Body of pancreas (tissue), 4 donors: Measurements from ENCODE around the gene SPAG9. TPM values are rescaled to one million over a fixed set of nuclear protein-coding genes. Genes with fewer than 3 reads are reported as not detected.
"Not testable (repeated sequence)": the region's sequence is repeated elsewhere in the genome, so short reads cannot be mapped to it uniquely, and the experiment has no call there.

ENCODE experiments used
- ATAC-seq: fragments of 150-250 bp; one replicate; pipeline ENCODE4 v1.9.1; 2016
- DNase-seq, 4 donors: peaks; one replicate each; pipeline ENCODE4 v3.0.0-alpha.2; 2019
- H3K27ac ChIP-seq, 4 donors: fragments of 200-600 bp; sonication (generic); 1 replicate in 3 of 4; 2 replicates in 1 of 4; pipeline versions ENCODE4 v1.5.1 to v1.6.1; 2016 to 2019; ENCODE audit warnings: mild to moderate bottlenecking in 1 of 4, mixed read lengths in 1 of 4, moderate library complexity in 1 of 4
- H3K27me3 ChIP-seq, 2 donors: fragments of 200-600 bp; sonication (generic); one replicate each; pipeline ENCODE4 v1.6.0; 2016; ENCODE audit warnings: mild to moderate bottlenecking in 1 of 2
- H3K36me3 ChIP-seq, 2 donors: fragments of 200-600 bp; sonication (generic); replicated peaks in 1 of 2; 2 replicates each; pipeline ENCODE4 v1.5.1; 2016; ENCODE audit warnings: low read depth in 2 of 2; ENCODE audit not compliant: insufficient read depth in 1 of 2
- H3K4me1 ChIP-seq: fragments of 200-600 bp; sonication (generic); one replicate; pipeline ENCODE4 v1.6.0; 2016
- H3K4me3 ChIP-seq, 2 donors: fragments of 200-600 bp; sonication (generic); 1 replicate in 1 of 2; 2 replicates in 1 of 2; pipeline ENCODE4 v1.5.1; 2016 to 2019
- H3K9me3 ChIP-seq, 3 donors: fragments of 200-600 bp; sonication (generic); 1 replicate in 2 of 3; 2 replicates in 1 of 3; pipeline ENCODE4 v1.5.1; 2016
- CTCF ChIP-seq, 7 experiments: fragments of 450-650 bp in 4 of 7; fragments of 200-600 bp in 3 of 7; sonication (generic) in 3 of 7; IDR thresholded peaks; one replicate each; pipeline ENCODE4 v1.5.1; 2016 to 2019; ENCODE audit warnings: antibody characterized with exemption in 7 of 7
- POLR2A ChIP-seq, 3 donors: fragments of 450-650 bp; IDR thresholded peaks; one replicate each; pipeline ENCODE4 v1.6.1; 2016; ENCODE audit warnings: antibody characterized with exemption in 3 of 3, mild to moderate bottlenecking in 2 of 3
- WGBS, 2 donors: methylation state at CpG; one replicate each; pipeline ENCODE4 v1.1.5; 2017; 5-methylcytosine and 5-hydroxymethylcytosine counted together
- intact Hi-C: fragments of 100-400 bp; cut with DNase I; formaldehyde crosslinking; loops from one replicate; pipeline ENCODE4 v1.15.1; 2023
- total RNA-seq, 2 donors: library from RNA; depleted of rRNA; stranded (reverse); fragments of >200 nt; gene quantifications; one replicate each; pipeline ENCODE4 v1.1.0, GENCODE V29; 2016

The SPAG9 gene
- total RNA-seq, 2 donors from 2014 or later = 49.8 to 76.8 TPM

GRCh38 chr17:51085150-51085805 lies 35.4 kb downstream of the SPAG9 start:
- TF ChIP-seq CTCF (IDR thresholded peaks at IDR 0.05) = no peak
- no peak for TF ChIP-seq POLR2A (IDR thresholded peaks at IDR 0.05)
- intact Hi-C loops = no loop called here
- no peak overlapping the region for H3K27ac ChIP-seq
- 34 to 37% methylated on average over 6 of the region's 6 CpGs for WGBS, 2 donors
- no peaks in the 10 kb centered on the region for H3K9me3 ChIP-seq
- peaks cover 24% of the 10 kb centered on the region for H3K4me1 ChIP-seq
- DNase-seq (no peak), ATAC-seq (no peak)
- no peaks in the 10 kb centered on the region for H3K27me3 ChIP-seq
- H3K36me3 ChIP-seq = no peaks in the 10 kb centered on the region
- H3K4me3 ChIP-seq = no peak overlapping the region

GRCh38 chr17:51083981-51084380 lies 36.7 kb downstream of the SPAG9 start:
- no peak overlapping the region for H3K4me3 ChIP-seq
- no peaks in the 10 kb centered on the region for H3K27me3 ChIP-seq
- DNase-seq (no peak), ATAC-seq (no peak)
- H3K4me1 ChIP-seq = peaks cover 19% of the 10 kb centered on the region
- no peaks in the 10 kb centered on the region for H3K9me3 ChIP-seq
- whole genome bisulfite sequencing, 2 donors = 67 to 100% methylated on average over 1 of the region's 1 CpG
- intact Hi-C loops = no loop called here
- H3K27ac ChIP-seq = no peak overlapping the region
- H3K36me3 ChIP-seq = peaks cover 0 to 4% of the 10 kb centered on the region in 2 donors
- no peak for TF ChIP-seq CTCF (IDR thresholded peaks at IDR 0.05)
- TF ChIP-seq POLR2A (IDR thresholded peaks at IDR 0.05) = no peak

- WGBS, 2 donors = 84 to 91% methylated on average over 7 of the region's 7 CpGs
- intact Hi-C loops = not testable (repeated sequence)
Observed at GRCh38 chr17:51083364-51083763, 37.3 kb downstream of the SPAG9 start.

GRCh38 chr17:51079049-51079448 lies 41.6 kb downstream of the SPAG9 start:
- DNase-seq (no peak), ATAC-seq (no peak)
- Histone ChIP-seq H3K4me3 (no peak overlapping the region), H3K36me3 (peaks cover 0 to 8% of the 10 kb centered on the region in 2 donors), H3K4me1 (no peaks in the 10 kb centered on the region), H3K27ac (no peak overlapping the region), H3K27me3 (no peaks in the 10 kb centered on the region), H3K9me3 (no peaks in the 10 kb centered on the region)
- 76 to 83% methylated on average over 5 of the region's 5 CpGs for WGBS, 2 donors
- intact Hi-C loops = no loop called here
- no peak for TF ChIP-seq POLR2A (IDR thresholded peaks at IDR 0.05)
- no peak for TF ChIP-seq CTCF (IDR thresholded peaks at IDR 0.05)

More at GRCh38 chr17:51083364-51083763, 37.3 kb downstream of the SPAG9 start:
- H3K27me3 ChIP-seq, H3K9me3 ChIP-seq, DNase-seq, H3K4me3 ChIP-seq, ATAC-seq, H3K36me3 ChIP-seq, H3K27ac ChIP-seq: not testable (repeated sequence)
- H3K4me1 ChIP-seq = peaks cover 19% of the 10 kb centered on the region

- Histone ChIP-seq H3K36me3 (peaks cover 0 to 8% of the 10 kb centered on the region in 2 donors), H3K9me3 (no peaks in the 10 kb centered on the region), H3K27me3 (no peaks in the 10 kb centered on the region), H3K4me1 (no peaks in the 10 kb centered on the region), H3K27ac (no peak overlapping the region), H3K4me3 (no peak overlapping the region)
- WGBS, 2 donors = 96% methylated on average over 5 of the region's 5 CpGs
- no peak for ATAC-seq
- TF ChIP-seq CTCF (IDR thresholded peaks at IDR 0.05) (no peak), POLR2A (IDR thresholded peaks at IDR 0.05) (no peak)
- intact Hi-C loops = no loop called here
- DNase-seq = no peak
Observed at GRCh38 chr17:51078009-51078592, 42.6 kb downstream of the SPAG9 start.
